Esophagus squamous epithelium (tissue), 4 donors: ENCODE measurements around the gene PANX3.

Source experiments
- POLR2A ChIP-seq, 4 donors: fragments of 450-650 bp; IDR thresholded peaks; one replicate each; pipeline ENCODE4 v1.6.1; 2017; ENCODE audit warnings: antibody characterized with exemption in 4 of 4, mild to moderate bottlenecking in 4 of 4, moderate library complexity in 3 of 4
- TF ChIP-seq, protein P1 (sequence below), 6 experiments: fragments of 450-650 bp in 4 of 6; fragments of 200-600 bp in 2 of 6; sonication (generic) in 2 of 6; IDR thresholded peaks; one replicate each; pipeline ENCODE4 v1.5.1; 2016 to 2019; ENCODE audit warnings: antibody characterized with exemption in 6 of 6, mild to moderate bottlenecking in 4 of 6, moderate library complexity in 4 of 6

DNA sequence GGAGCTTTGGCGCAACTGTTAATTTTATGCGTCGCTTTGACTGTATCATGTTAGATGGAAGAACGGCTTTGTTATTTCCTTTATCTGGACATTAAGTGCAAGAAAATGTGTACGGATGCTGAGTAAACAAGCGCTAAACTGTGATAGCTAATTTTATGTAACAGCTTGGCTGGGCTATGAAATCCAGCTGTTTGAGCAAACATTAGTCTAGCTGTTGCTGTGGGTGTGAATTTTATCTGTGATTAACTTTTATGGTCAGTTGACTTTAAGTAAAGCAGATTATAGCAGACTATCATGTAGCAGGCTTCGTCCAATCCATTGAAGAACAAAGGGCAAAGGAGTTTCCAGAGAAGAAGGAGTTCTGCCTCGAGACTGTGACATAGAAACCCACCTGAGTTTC, 27.4 kb upstream of the PANX3 start:
- TF ChIP-seq, protein P1, sequence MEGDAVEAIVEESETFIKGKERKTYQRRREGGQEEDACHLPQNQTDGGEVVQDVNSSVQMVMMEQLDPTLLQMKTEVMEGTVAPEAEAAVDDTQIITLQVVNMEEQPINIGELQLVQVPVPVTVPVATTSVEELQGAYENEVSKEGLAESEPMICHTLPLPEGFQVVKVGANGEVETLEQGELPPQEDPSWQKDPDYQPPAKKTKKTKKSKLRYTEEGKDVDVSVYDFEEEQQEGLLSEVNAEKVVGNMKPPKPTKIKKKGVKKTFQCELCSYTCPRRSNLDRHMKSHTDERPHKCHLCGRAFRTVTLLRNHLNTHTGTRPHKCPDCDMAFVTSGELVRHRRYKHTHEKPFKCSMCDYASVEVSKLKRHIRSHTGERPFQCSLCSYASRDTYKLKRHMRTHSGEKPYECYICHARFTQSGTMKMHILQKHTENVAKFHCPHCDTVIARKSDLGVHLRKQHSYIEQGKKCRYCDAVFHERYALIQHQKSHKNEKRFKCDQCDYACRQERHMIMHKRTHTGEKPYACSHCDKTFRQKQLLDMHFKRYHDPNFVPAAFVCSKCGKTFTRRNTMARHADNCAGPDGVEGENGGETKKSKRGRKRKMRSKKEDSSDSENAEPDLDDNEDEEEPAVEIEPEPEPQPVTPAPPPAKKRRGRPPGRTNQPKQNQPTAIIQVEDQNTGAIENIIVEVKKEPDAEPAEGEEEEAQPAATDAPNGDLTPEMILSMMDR (IDR thresholded peaks at IDR 0.05), result no peak
- TF ChIP-seq POLR2A (IDR thresholded peaks at IDR 0.05), result no peak
